Neural cell (in vitro differentiated cells): ENCODE results near the gene MBTD1. TPM values are rescaled to one million over a fixed set of nuclear protein-coding genes. Genes with fewer than 3 reads are reported as not detected.

Experiments
- H2AFZ ChIP-seq: fragments of 200-600, 300-800 bp; sonication (generic), shearing (Covaris generic); 2 replicates; pipeline ENCODE4 v1.6.0; 2014; ENCODE audit warnings: low read depth, mild to moderate bottlenecking, antibody characterized with exemption, low read length, moderate library complexity
- H3F3A ChIP-seq: fragments of 200-600 bp; shearing (Covaris generic); 2 replicates; pipeline ENCODE4 v1.6.1; 2016; ENCODE audit warnings: mild to moderate bottlenecking, moderate library complexity, mixed read lengths, antibody characterized with exemption, low read length; ENCODE audit not compliant: insufficient read depth, poor library complexity, severe bottlenecking
- H3K27ac ChIP-seq: fragments of 200-600, 300-800 bp; sonication (generic), shearing (Covaris generic); 2 replicates; pipeline ENCODE4 v1.5.1; 2014; ENCODE audit warnings: mild to moderate bottlenecking, low read length, moderate library complexity
- H3K27me3 ChIP-seq: fragments of 300-800, 200-600 bp; sonication (generic), shearing (Covaris generic); 2 replicates; pipeline ENCODE4 v1.6.0; 2014; ENCODE audit warnings: mild to moderate bottlenecking, low read depth, low read length, moderate library complexity; ENCODE audit not compliant: insufficient read depth
- H3K36me3 ChIP-seq: fragments of 300-800, 200-600 bp; sonication (generic), shearing (Covaris generic); 2 replicates; pipeline ENCODE4 v1.5.1; 2014; ENCODE audit warnings: mild to moderate bottlenecking, antibody characterized with exemption, low read length, moderate library complexity; ENCODE audit not compliant: insufficient read depth
- H3K4me2 ChIP-seq: fragments of 300-800, 200-600 bp; sonication (generic), shearing (Covaris generic); 2 replicates; pipeline ENCODE4 v1.6.0; 2014; ENCODE audit warnings: mild to moderate bottlenecking, low read length
- H3K4me3 ChIP-seq: fragments of 300-800, 200-600 bp; sonication (generic), shearing (Covaris generic); 2 replicates; pipeline ENCODE4 v1.5.1; 2014; ENCODE audit warnings: mild to moderate bottlenecking, low read length, moderate library complexity
- H3K79me2 ChIP-seq: fragments of 200-600 bp; shearing (Covaris generic); replicated peaks from 2 replicates; pipeline ENCODE4 v1.6.0; 2014; ENCODE audit warnings: mild to moderate bottlenecking, low read length, moderate library complexity; ENCODE audit not compliant: insufficient read depth
- H3K9ac ChIP-seq: fragments of 300-800, 200-600 bp; sonication (generic), shearing (Covaris generic); 2 replicates; pipeline ENCODE4 v1.6.1; 2016; ENCODE audit warnings: mild to moderate bottlenecking, low read length, mixed read lengths
- H3K9me2 ChIP-seq: fragments of 200-600 bp; shearing (Covaris generic); 2 replicates; pipeline ENCODE4 v1.6.1; 2016; ENCODE audit warnings: mild to moderate bottlenecking, low read length, mixed read lengths; ENCODE audit not compliant: insufficient read depth
- H3K9me3 ChIP-seq: fragments of 200-600, 300-800 bp; sonication (generic), shearing (Covaris generic); 2 replicates; pipeline ENCODE4 v1.6.1; 2016; ENCODE audit warnings: mild to moderate bottlenecking, mixed run types, low read length, moderate library complexity, mixed read lengths
- H4K20me1 ChIP-seq: fragments of 200-600 bp; shearing (Covaris generic); 2 replicates; pipeline ENCODE4 v1.6.1; 2016; ENCODE audit warnings: mild to moderate bottlenecking, mixed run types; ENCODE audit not compliant: insufficient read depth
- EP300 ChIP-seq: fragments of 450-650 bp; conservative IDR thresholded peaks from 2 replicates; pipeline ENCODE4 v1.6.1; 2014; ENCODE audit warnings: antibody characterized with exemption, mild to moderate bottlenecking, moderate library complexity; ENCODE audit not compliant: poor library complexity, severe bottlenecking
- EZH2 ChIP-seq: fragments of 200-600, 300-800 bp; shearing (Covaris generic), sonication (generic); IDR thresholded peaks from 2 replicates; pipeline ENCODE4 v1.6.1; 2014; ENCODE audit warnings: antibody characterized with exemption, low read length, borderline replicate concordance, mild to moderate bottlenecking; ENCODE audit not compliant: insufficient read depth, poor library complexity, severe bottlenecking
- MXI1 ChIP-seq: fragments of 450-650 bp; conservative IDR thresholded peaks from 2 replicates; pipeline ENCODE4 v1.6.1; 2014; ENCODE audit warnings: antibody characterized with exemption, mild to moderate bottlenecking; ENCODE audit not compliant: poor library complexity, severe bottlenecking
- POLR2AphosphoS5 ChIP-seq: IDR thresholded peaks from 2 replicates; pipeline ENCODE4 v1.6.1; 2012
- RAD21 ChIP-seq: fragments of 450-650 bp; conservative IDR thresholded peaks from 2 replicates; pipeline ENCODE4 v1.6.1; 2014; ENCODE audit warnings: antibody characterized with exemption, mild to moderate bottlenecking, moderate library complexity
- SMC3 ChIP-seq: fragments of 450-650 bp; conservative IDR thresholded peaks from 2 replicates; pipeline ENCODE4 v1.6.1; 2014; ENCODE audit warnings: antibody characterized with exemption, mild to moderate bottlenecking, moderate library complexity; ENCODE audit not compliant: poor library complexity
- TAF1 ChIP-seq: IDR thresholded peaks from 2 replicates; pipeline ENCODE4 v1.6.1; 2012; ENCODE audit warnings: low read depth
- polyA plus RNA-seq: library from polyadenylated mRNA; depleted of rRNA; stranded (reverse); fragments of >200 nt; gene quantifications from 2 replicates; pipeline ENCODE4 v1.2.3, GENCODE V29; 2014
- TF ChIP-seq, protein P1 (sequence below): fragments of 450-650 bp; IDR thresholded peaks from 2 replicates; pipeline ENCODE4 v1.5.1; 2014; ENCODE audit warnings: antibody characterized with exemption, mild to moderate bottlenecking, moderate library complexity; ENCODE audit not compliant: poor library complexity, severe bottlenecking
- TF ChIP-seq, protein P2 (sequence below): IDR thresholded peaks from 2 replicates; pipeline ENCODE4 v1.6.1; 2012; ENCODE audit warnings: borderline replicate concordance

Gene MBTD1
- polyA plus RNA-seq, 1 donor from 2014 or later = 70.0 TPM

DNA sequence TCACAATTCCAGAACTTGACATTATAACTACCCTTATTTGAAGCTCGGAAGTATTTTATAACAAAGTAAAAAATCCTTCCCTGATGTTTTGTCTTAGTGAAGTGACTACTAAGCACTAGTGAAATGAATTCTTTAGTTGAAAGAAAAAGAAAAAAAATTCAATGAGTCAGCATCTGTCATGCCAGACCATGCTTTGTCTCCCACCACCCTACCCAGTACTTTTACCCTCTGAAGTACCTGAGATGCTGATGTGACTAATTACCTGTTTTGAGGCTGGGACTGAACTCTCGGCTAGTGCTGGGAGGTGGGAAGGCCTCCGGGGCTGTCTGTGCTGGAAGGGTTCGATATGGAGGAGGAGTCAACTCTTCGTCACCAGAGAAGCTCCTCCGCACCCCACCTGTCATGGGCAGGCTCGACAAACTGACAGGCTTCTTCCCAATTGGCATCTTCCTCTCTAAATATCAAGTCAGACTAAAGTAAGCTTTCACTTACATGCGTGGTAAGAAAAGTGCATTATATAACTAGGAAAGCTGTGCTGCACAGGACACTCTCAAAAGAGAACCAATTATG, 74.0 kb downstream of the MBTD1 start:
- Histone ChIP-seq H3K79me2 (no peaks in the 10 kb centered on the region), H3K36me3 (peaks cover 13% of the 10 kb centered on the region), H4K20me1 (no peaks in the 10 kb centered on the region), H3K4me2 (no peak overlapping the region), H3K9me3 (no peaks in the 10 kb centered on the region), H3K4me3 (no peak overlapping the region), H3K9ac (no peak overlapping the region), H3K27ac (no peak overlapping the region), H3F3A (no peaks in the 10 kb centered on the region), H3K9me2 (no peaks in the 10 kb centered on the region), H3K27me3 (no peaks in the 10 kb centered on the region), H2AFZ (no peak overlapping the region)
- no peak for TF ChIP-seq EZH2
- TF ChIP-seq, protein P1, sequence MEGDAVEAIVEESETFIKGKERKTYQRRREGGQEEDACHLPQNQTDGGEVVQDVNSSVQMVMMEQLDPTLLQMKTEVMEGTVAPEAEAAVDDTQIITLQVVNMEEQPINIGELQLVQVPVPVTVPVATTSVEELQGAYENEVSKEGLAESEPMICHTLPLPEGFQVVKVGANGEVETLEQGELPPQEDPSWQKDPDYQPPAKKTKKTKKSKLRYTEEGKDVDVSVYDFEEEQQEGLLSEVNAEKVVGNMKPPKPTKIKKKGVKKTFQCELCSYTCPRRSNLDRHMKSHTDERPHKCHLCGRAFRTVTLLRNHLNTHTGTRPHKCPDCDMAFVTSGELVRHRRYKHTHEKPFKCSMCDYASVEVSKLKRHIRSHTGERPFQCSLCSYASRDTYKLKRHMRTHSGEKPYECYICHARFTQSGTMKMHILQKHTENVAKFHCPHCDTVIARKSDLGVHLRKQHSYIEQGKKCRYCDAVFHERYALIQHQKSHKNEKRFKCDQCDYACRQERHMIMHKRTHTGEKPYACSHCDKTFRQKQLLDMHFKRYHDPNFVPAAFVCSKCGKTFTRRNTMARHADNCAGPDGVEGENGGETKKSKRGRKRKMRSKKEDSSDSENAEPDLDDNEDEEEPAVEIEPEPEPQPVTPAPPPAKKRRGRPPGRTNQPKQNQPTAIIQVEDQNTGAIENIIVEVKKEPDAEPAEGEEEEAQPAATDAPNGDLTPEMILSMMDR = no peak
- TF ChIP-seq SMC3 = no peak
- TF ChIP-seq EP300 = no peak
- TF ChIP-seq, protein P2, sequence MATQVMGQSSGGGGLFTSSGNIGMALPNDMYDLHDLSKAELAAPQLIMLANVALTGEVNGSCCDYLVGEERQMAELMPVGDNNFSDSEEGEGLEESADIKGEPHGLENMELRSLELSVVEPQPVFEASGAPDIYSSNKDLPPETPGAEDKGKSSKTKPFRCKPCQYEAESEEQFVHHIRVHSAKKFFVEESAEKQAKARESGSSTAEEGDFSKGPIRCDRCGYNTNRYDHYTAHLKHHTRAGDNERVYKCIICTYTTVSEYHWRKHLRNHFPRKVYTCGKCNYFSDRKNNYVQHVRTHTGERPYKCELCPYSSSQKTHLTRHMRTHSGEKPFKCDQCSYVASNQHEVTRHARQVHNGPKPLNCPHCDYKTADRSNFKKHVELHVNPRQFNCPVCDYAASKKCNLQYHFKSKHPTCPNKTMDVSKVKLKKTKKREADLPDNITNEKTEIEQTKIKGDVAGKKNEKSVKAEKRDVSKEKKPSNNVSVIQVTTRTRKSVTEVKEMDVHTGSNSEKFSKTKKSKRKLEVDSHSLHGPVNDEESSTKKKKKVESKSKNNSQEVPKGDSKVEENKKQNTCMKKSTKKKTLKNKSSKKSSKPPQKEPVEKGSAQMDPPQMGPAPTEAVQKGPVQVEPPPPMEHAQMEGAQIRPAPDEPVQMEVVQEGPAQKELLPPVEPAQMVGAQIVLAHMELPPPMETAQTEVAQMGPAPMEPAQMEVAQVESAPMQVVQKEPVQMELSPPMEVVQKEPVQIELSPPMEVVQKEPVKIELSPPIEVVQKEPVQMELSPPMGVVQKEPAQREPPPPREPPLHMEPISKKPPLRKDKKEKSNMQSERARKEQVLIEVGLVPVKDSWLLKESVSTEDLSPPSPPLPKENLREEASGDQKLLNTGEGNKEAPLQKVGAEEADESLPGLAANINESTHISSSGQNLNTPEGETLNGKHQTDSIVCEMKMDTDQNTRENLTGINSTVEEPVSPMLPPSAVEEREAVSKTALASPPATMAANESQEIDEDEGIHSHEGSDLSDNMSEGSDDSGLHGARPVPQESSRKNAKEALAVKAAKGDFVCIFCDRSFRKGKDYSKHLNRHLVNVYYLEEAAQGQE = no peak
- no peak for TF ChIP-seq MXI1
- TF ChIP-seq RAD21 = no peak
- TF ChIP-seq POLR2AphosphoS5 = no peak
- TF ChIP-seq TAF1 = no peak

DNA sequence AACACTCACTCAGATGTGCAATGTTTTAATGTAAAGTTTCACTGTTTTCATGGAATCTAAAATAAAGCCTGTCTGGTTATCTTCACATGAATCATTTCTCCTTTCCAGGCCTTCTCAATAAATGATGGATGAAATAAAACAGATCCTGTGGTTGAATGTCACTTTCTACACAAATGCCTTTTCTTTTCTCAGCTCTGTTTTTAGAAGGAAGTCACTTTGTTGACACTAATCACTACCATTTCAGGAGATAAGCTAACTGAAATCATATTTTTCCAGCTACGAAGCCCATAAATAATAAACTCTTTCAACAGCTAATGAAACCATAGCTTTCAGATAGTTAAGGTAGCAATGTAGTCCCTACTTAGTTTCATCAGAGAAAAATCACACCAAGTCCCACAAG, 75.7 kb downstream of the MBTD1 start:
- Histone ChIP-seq H3K9me3 (no peaks in the 10 kb centered on the region), H3K4me2 (no peak overlapping the region), H3K4me3 (no peak overlapping the region), H3K9ac (no peak overlapping the region), H3K9me2 (no peaks in the 10 kb centered on the region), H3K27me3 (no peaks in the 10 kb centered on the region), H2AFZ (no peak overlapping the region), H4K20me1 (no peaks in the 10 kb centered on the region), H3K36me3 (peaks cover 18% of the 10 kb centered on the region), H3K27ac (no peak overlapping the region), H3K79me2 (no peaks in the 10 kb centered on the region), H3F3A (no peaks in the 10 kb centered on the region)
- TF ChIP-seq POLR2AphosphoS5 (no peak), EZH2 (no peak), SMC3 (no peak), MXI1 (no peak), EP300 (no peak), RAD21 (no peak), TAF1 (no peak)
- TF ChIP-seq, protein P1 = no peak
- TF ChIP-seq, protein P2 = no peak
